ENCODE data around the gene TRIM46. TPM values are rescaled to one million over a fixed set of nuclear protein-coding genes. Genes with fewer than 3 reads are reported as not detected.
A peak's percentile ranks its signal among the peaks of the same experiment; 100 is the strongest.

Gene TRIM46
- total and polyA plus RNA-seq, 9 of the 15 experiments (the other 6 are each of a cell fraction or from before 2014, with no cell fraction given), result 0.05 to 0.60 (median 0.16) TPM; not detected in 3

GRCh38 chr1:155139895-155140629 is 33.6 kb upstream of the TRIM46 start, which contains the start of gene DPM3 (continued):
- TF ChIP-seq SAFB2 (IDR thresholded peaks at IDR 0.05; ENCODE audit: borderline replicate concordance, low read depth, low read length, severe bottlenecking) (no peak), PML (IDR thresholded peaks at IDR 0.05; ENCODE audit: low read length) (0 out of 2 replicates have a peak, but pooled peaks have one; percentile 28), MYBL2 (IDR thresholded peaks at IDR 0.05; ENCODE audit: low read depth) (no peak), MYBL2 (CRISPR knock-in tag; IDR thresholded peaks at IDR 0.05; ENCODE audit: borderline replicate concordance) (no peak), HDAC6 (IDR thresholded peaks at IDR 0.05; ENCODE audit: low read depth, low read length) (no peak), TCF7L2 (IDR thresholded peaks at IDR 0.05; ENCODE audit: low read depth, low read length) (no peak), ETV6 (IDR thresholded peaks at IDR 0.05; ENCODE audit: borderline replicate concordance in 1 of 2, low read depth in 2 of 2, low read length in 1 of 2) (no peak), ETV6 (CRISPR knock-in tag; IDR thresholded peaks at IDR 0.05; ENCODE audit: borderline replicate concordance) (no peak), TGIF2 (CRISPR knock-in tag; IDR thresholded peaks at IDR 0.05) (no peak), BMI1 (IDR thresholded peaks at IDR 0.05; ENCODE audit: low read length) (no peak), ETV1 (tag; conservative IDR thresholded peaks at IDR 0.05; ENCODE audit: low read depth) (peak; percentile 56), KLF6 (CRISPR knock-in tag; IDR thresholded peaks at IDR 0.05; ENCODE audit: borderline replicate concordance) (0 out of 2 replicates have a peak, but pooled peaks have one; percentile 7), ARNT (IDR thresholded peaks at IDR 0.05) (no peak), USF2 (CRISPR knock-in tag; IDR thresholded peaks at IDR 0.05) (no peak), XRCC4 (IDR thresholded peaks at IDR 0.05; ENCODE audit: extremely low read depth, insufficient read depth, insufficient read length) (no peak), FOXK1 (CRISPR knock-in tag; IDR thresholded peaks at IDR 0.05; ENCODE audit: borderline replicate concordance) (0 out of 2 replicates have a peak, but pooled peaks have one; percentile 46), TAF1 (IDR thresholded peaks at IDR 0.05; ENCODE audit: control insufficient read depth, extremely low read depth, insufficient read depth, low read length, severe bottlenecking) (peak; percentile 84), ZEB2 (IDR thresholded peaks at IDR 0.05) (peak; percentile 85), KAT8 (IDR thresholded peaks at IDR 0.05; ENCODE audit: low read depth) (no peak), ZHX1 (conservative IDR thresholded peaks at IDR 0.05; ENCODE audit: low read length) (no peak), CEBPG (CRISPR knock-in tag; IDR thresholded peaks at IDR 0.05) (peak; percentile 22; the same call in 1 of the 2 replicates), CEBPG (tag; conservative IDR thresholded peaks at IDR 0.05 in 1 of 2, IDR thresholded peaks at IDR 0.05 in 1 of 2) (peak in 1 of 2 experiments; percentile 16; a peak in 1 of 4 replicates), KDM4B (IDR thresholded peaks at IDR 0.05; ENCODE audit: borderline replicate concordance in 2 of 2, low read depth in 1 of 2) (peak in 1 of 2 experiments; percentile 99; a peak in 2 of 4 replicates), MXD1 (CRISPR knock-in tag; IDR thresholded peaks at IDR 0.05; ENCODE audit: borderline replicate concordance, poor library complexity, severe bottlenecking) (no peak)
